GM18907 (cell line): ENCODE measurements around the gene GRM7.
"Not testable (repeated sequence)": the region's sequence is repeated elsewhere in the genome, so short reads cannot be mapped to it uniquely, and the experiment has no call there.

Experiments
- ATAC-seq: cut with Tn5 transposase; IDR thresholded peaks from one replicate; pipeline ENCODE4 v1.9.1; 2021; ENCODE audit warnings: mild to moderate bottlenecking, moderate library complexity; ENCODE audit not compliant: unreplicated experiment

GRM7 gene

GRCh38 chr3:6860954-6861624 lies at the start of gene GRM7:
GRM7 (plus strand) TSS chr3:6861115.
- ATAC-seq = no peak

DNA sequence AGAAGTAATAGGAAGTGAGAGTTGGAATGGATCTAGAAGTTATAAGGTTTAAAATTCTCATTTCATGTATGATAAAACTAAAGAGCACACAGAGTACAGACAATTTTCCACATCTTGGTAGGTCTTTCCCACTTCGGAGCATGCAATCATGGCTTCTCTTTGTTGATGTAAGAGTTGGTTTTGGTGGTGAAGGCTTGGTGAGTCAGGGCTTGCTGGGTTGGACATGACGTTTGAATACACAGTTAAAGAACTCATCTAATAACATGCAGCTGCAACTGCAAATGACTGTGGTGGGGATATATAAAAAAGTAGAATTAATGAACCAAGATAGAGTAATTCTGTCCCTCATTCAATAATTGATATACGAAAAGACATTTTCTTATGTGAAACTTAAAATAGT lies 39.5 kb upstream of the GRM7 start:
- no peak for ATAC-seq

DNA sequence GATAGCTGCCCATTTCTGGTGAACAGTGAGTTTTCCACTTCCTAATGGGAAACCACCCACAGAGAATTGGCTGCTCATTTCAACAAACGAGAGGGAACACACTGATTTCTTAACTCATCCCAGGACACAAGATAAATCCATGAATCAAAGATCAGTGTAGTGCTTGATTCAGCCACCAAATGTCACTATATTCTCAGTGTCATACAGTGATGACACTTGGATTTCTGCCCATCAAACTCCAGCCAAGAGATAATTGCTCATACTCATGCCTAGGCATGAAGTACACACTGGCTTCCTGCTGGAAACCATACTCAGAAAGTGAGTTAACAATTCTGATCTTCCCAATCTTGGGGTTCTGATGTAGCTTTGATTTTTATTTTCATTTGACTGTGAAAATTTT lies 35.4 kb upstream of the GRM7 start:
- ATAC-seq = no peak

GRCh38 chr3:6827453-6827852 lies 33.5 kb upstream of the GRM7 start:
- ATAC-seq = no peak

- no peak for ATAC-seq
Observed at GRCh38 chr3:6844723-6845122, 16.2 kb upstream of the GRM7 start.

DNA sequence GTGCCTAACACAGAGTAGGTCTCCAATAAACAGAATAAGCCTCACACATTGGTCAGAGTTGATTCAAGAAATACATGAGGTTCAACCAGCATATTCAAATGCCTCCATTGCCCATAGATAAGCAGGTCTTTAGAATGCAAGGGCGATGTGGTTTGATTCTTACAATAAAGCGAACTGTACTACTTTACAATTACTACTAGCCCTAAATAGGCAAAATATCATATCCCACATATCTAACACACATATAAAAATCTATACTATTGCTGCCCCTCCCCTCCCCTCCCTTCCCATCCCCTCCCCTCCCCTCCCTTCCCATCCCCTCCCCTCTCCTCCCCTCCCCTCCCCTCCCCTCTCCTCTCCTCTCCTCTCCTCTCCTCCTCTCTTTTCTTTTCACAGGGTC lies 6.7 kb upstream of the GRM7 start:
- no peak for ATAC-seq

GRCh38 chr3:6857510-6857909 lies 3.4 kb upstream of the GRM7 start:
- no peak for ATAC-seq

GRCh38 chr3:6860149-6860953 lies 564 bp upstream of the GRM7 start:
- no peak for ATAC-seq

DNA sequence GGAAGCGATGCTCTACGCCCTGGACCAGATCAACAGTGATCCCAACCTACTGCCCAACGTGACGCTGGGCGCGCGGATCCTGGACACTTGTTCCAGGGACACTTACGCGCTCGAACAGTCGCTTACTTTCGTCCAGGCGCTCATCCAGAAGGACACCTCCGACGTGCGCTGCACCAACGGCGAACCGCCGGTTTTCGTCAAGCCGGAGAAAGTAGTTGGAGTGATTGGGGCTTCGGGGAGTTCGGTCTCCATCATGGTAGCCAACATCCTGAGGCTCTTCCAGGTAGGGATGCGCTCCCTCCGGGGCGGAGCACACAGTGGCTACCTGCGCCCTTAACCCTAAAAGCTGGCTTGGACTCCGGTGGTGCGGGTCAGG lies 698 bp downstream of the GRM7 start:
- no peak for ATAC-seq

- ATAC-seq = no peak
Observed at GRCh38 chr3:6862041-6862879, 1.3 kb downstream of the GRM7 start.

DNA sequence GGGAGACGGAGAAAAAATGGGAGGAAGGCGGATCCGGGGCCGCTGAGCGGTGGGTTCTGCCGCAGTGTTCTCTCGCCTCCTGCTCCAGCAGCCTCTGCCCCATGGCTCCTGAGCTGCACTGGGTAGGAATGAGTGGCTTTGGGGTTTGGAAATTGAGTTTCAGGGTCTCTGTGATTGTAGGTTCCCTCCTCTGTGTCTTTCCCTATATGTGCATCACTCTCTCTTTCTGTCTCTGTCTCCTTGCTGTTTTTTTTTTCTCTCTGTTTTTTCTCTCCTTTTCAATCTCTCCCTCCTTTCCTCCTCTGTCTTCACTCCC lies 1.9 kb downstream of the GRM7 start:
- no peak for ATAC-seq

- ATAC-seq = no peak
Observed at GRCh38 chr3:6867269-6867668, 6.4 kb downstream of the GRM7 start.

GRCh38 chr3:6878731-6879130 lies 17.8 kb downstream of the GRM7 start:
- ATAC-seq = no peak

GRCh38 chr3:6912240-6912639 lies 51.3 kb downstream of the GRM7 start:
- no peak for ATAC-seq

DNA sequence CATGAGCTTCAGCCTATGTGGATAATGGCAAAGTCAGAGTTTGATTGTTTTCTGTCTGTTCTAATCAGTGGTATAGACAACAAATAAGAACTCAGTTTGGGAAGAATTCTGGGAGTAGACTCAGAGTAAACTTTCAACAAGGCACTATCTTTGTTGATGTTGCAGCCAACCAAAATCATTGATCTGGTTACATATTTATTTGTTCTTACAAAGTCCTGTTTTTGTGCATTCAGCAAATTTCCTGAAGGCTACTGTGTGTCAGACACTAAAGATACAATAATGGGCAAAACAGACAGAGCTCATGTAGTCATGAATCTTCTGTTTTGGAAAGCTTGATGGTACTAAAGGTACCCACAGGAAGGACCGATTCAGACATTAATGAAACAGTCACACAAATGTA lies 55.0 kb downstream of the GRM7 start:
- ATAC-seq = no peak

DNA sequence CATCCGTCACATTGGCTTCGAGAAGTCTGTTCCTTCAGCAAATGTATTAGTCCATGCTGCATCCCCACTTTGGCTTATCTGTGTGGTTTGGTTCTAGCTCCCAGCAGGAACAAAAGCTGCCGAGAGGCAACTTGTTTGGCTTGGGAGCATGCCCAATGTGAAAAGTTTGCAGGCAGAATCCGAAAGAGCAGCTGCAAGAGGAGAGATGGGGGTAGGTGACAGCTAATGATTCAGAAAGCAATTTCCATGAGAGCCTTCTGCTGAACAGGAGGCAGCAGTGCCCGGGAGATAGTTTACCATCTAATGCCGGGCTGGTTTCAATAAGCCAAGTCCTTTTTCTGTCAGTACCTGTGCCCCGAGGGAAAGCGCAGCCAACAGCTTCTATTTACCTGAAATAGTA lies 60.2 kb downstream of the GRM7 start:
- no peak for ATAC-seq

DNA sequence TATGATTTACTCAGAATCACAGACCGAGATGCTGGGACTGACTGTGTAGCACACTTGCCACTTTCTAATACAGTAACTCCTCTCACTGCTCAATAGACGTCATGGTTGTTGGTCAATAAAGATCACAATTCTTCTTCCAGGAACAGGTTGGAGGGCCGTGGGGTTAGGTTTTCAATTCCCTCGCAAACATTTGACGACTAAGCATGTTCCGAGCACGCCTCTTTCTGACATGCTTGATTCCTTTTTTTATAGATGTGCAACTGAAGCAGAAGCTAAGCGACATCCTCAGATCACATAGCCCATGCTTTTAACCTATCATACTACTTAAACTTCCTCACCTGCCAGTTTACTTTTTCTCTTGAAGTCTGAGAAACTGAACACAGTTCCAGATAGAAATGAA lies 61.0 kb downstream of the GRM7 start:
- ATAC-seq = no peak

- ATAC-seq = no peak
Observed at GRCh38 chr3:6928064-6928463, 67.1 kb downstream of the GRM7 start.

GRCh38 chr3:6929918-6930317 lies 69.0 kb downstream of the GRM7 start:
- ATAC-seq = no peak

- ATAC-seq = not testable (repeated sequence)
Observed at GRCh38 chr3:6935418-6935817, 74.5 kb downstream of the GRM7 start.

DNA sequence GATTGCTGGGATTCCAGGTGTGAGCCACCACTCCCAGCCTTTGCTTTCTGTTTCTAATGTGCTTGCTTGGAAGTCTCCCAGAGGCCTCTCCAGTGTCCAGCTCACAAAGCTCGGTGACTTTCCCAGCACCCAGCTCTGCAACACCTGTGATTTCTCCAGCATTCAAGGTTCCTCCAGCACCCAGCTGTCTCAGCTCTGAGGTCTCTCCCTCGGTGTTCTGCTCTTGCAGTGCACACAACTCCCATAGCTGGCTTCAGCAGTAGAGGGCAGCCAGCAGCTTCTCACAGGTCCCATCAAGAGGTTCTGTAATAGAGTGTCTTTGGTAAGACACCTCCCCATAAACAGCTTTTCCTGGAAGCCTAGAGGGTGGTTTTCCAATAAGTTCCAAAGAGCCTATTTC lies 75.1 kb downstream of the GRM7 start:
- ATAC-seq = no peak

GRCh38 chr3:6962801-6963200 lies 101.9 kb downstream of the GRM7 start:
- ATAC-seq = no peak
